ENCODE results near the gene CRADD. TPM values are rescaled to one million over a fixed set of nuclear protein-coding genes. Genes with fewer than 3 reads are reported as not detected.

CRADD gene
- total RNA-seq, 4 donors from 2014 or later: 11.8 to 49.5 (median 31.4) TPM

GRCh38 chr12:93650626-93651025, 26.5 kb upstream of the CRADD start:
- no peak for ATAC-seq
- no peaks in the 10 kb centered on the region for H3K36me3 ChIP-seq
- H3K9me3 ChIP-seq: no peaks in the 10 kb centered on the region
- H3K27ac ChIP-seq: no peak overlapping the region
- no peaks in the 10 kb centered on the region for H3K4me1 ChIP-seq
- no peak overlapping the region for H3K4me3 ChIP-seq
- no peak for TF ChIP-seq POLR2AphosphoS5 (IDR thresholded peaks at IDR 0.05)
- no peak for TF ChIP-seq EP300 (IDR thresholded peaks at IDR 0.05)
- no peak for TF ChIP-seq POLR2A (IDR thresholded peaks at IDR 0.05)
- no peak for TF ChIP-seq CTCF (IDR thresholded peaks at IDR 0.05)
- no peaks in the 10 kb centered on the region for H3K27me3 ChIP-seq
- 88% methylated on average over 1 of the region's 1 CpG; no CpG with 5 or more reads in 1 of the 2 donors for WGBS, 2 donors (ENCODE audit: low coverage in 1 of 2)

- Histone ChIP-seq H3K9me3 (no peaks in the 10 kb centered on the region), H3K4me3 (no peak overlapping the region), H3K27ac (no peak overlapping the region), H3K36me3 (no peaks in the 10 kb centered on the region), H3K4me1 (no peaks in the 10 kb centered on the region), H3K27me3 (no peaks in the 10 kb centered on the region)
- WGBS, 2 donors (ENCODE audit: low coverage in 1 of 2): 97% methylated on average over 3 of the region's 3 CpGs
- ATAC-seq: no peak
- no peak for TF ChIP-seq POLR2AphosphoS5 (IDR thresholded peaks at IDR 0.05)
- no peak for TF ChIP-seq CTCF (IDR thresholded peaks at IDR 0.05)
Observed at GRCh38 chr12:93653079-93653478, 24.1 kb upstream of the CRADD start.

GRCh38 chr12:93653712-93654111, 23.5 kb upstream of the CRADD start:
- Histone ChIP-seq H3K36me3 (no peaks in the 10 kb centered on the region), H3K9me3 (no peaks in the 10 kb centered on the region), H3K4me3 (no peak overlapping the region), H3K4me1 (no peaks in the 10 kb centered on the region), H3K27me3 (no peaks in the 10 kb centered on the region), H3K27ac (no peak overlapping the region)
- no peak for ATAC-seq
- 63 to 76% methylated on average over 3 of the region's 3 CpGs for WGBS, 2 donors (ENCODE audit: low coverage in 1 of 2)
- TF ChIP-seq EP300 (IDR thresholded peaks at IDR 0.05) (no peak), CTCF (IDR thresholded peaks at IDR 0.05) (no peak), POLR2A (IDR thresholded peaks at IDR 0.05) (no peak), POLR2AphosphoS5 (IDR thresholded peaks at IDR 0.05) (no peak)

- Histone ChIP-seq H3K4me3 (no peak overlapping the region), H3K27ac (no peak overlapping the region), H3K4me1 (no peaks in the 10 kb centered on the region), H3K27me3 (no peaks in the 10 kb centered on the region), H3K36me3 (no peaks in the 10 kb centered on the region), H3K9me3 (no peaks in the 10 kb centered on the region)
- TF ChIP-seq POLR2AphosphoS5 (IDR thresholded peaks at IDR 0.05) (no peak), POLR2A (IDR thresholded peaks at IDR 0.05) (no peak), EP300 (IDR thresholded peaks at IDR 0.05) (no peak), CTCF (IDR thresholded peaks at IDR 0.05) (no peak)
- ATAC-seq: no peak
- WGBS, 2 donors (ENCODE audit: low coverage in 1 of 2): 95 to 100% methylated on average over 2 of the region's 2 CpGs
Observed at GRCh38 chr12:93654421-93654820, 22.8 kb upstream of the CRADD start.

- Histone ChIP-seq H3K4me3 (no peak overlapping the region), H3K4me1 (no peaks in the 10 kb centered on the region), H3K9me3 (no peaks in the 10 kb centered on the region), H3K27me3 (no peaks in the 10 kb centered on the region), H3K36me3 (no peaks in the 10 kb centered on the region), H3K27ac (no peak overlapping the region)
- TF ChIP-seq POLR2AphosphoS5 (IDR thresholded peaks at IDR 0.05): no peak
- no peak for TF ChIP-seq POLR2A (IDR thresholded peaks at IDR 0.05)
- no peak for TF ChIP-seq EP300 (IDR thresholded peaks at IDR 0.05)
- no peak for TF ChIP-seq CTCF (IDR thresholded peaks at IDR 0.05)
- no peak for ATAC-seq
- 67 to 92% methylated on average over 1 to 2 of the region's 2 CpGs for WGBS, 2 donors (ENCODE audit: low coverage in 1 of 2)
Observed at GRCh38 chr12:93657071-93657470, 20.1 kb upstream of the CRADD start.
